HG03135 (cell line): ENCODE measurements around the gene ARVCF.

ENCODE experiments used
- ATAC-seq: cut with Tn5 transposase; IDR thresholded peaks from one replicate; pipeline ENCODE4 v1.9.1; 2021; ENCODE audit warnings: mild to moderate bottlenecking, moderate library complexity; ENCODE audit not compliant: unreplicated experiment

ARVCF gene, protein sequence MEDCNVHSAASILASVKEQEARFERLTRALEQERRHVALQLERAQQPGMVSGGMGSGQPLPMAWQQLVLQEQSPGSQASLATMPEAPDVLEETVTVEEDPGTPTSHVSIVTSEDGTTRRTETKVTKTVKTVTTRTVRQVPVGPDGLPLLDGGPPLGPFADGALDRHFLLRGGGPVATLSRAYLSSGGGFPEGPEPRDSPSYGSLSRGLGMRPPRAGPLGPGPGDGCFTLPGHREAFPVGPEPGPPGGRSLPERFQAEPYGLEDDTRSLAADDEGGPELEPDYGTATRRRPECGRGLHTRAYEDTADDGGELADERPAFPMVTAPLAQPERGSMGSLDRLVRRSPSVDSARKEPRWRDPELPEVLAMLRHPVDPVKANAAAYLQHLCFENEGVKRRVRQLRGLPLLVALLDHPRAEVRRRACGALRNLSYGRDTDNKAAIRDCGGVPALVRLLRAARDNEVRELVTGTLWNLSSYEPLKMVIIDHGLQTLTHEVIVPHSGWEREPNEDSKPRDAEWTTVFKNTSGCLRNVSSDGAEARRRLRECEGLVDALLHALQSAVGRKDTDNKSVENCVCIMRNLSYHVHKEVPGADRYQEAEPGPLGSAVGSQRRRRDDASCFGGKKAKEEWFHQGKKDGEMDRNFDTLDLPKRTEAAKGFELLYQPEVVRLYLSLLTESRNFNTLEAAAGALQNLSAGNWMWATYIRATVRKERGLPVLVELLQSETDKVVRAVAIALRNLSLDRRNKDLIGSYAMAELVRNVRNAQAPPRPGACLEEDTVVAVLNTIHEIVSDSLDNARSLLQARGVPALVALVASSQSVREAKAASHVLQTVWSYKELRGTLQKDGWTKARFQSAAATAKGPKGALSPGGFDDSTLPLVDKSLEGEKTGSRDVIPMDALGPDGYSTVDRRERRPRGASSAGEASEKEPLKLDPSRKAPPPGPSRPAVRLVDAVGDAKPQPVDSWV

DNA sequence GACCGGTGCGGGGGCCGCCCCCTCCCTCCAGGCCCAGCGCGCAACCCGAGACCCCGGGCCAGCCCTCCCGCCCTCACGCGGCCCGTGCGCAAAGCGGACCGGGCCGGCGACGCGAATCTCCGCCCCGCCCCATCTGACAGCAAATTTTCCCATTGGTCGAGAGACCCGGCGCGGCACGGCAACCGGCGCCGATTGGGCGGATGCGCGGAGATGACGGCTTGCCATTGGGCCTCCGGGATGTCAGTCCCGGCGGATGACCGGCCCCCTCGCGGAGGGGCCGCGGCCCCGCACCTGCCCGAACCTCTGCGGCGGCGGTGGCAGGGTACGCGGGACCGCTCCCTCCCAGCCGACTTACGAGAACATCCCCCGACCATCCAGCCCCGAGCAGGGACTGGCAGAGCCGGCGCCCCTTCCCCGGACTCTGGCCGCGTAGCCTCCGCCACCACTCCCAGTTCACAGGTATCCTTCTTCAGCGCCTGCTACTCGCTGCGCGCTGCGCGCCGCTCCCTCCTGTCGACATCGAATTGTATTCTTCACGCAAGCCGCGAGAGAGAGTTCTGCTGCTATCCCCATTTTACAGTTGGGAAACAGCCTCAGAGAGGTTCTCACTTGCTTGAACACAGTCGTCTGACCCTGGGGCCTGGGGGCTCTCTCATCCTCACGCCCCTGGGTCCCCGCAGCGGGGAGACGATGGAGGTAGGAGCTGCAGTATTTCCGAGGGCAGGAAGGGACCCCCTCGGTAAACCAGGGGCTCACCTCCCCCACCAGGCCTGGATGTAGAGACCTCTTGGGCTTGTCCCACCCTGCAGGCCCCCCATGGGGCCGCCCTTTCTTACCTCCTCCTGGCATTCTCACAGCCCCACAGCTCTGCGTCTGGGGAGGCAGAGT lies at the start of gene ARVCF:
Gene ARVCF, minus strand, starts transcription at position 90 of the 888 bp plus-strand sequence. CDS start 26,029 bp downstream, outside the sequence.
- peak; percentile 51 for ATAC-seq

DNA sequence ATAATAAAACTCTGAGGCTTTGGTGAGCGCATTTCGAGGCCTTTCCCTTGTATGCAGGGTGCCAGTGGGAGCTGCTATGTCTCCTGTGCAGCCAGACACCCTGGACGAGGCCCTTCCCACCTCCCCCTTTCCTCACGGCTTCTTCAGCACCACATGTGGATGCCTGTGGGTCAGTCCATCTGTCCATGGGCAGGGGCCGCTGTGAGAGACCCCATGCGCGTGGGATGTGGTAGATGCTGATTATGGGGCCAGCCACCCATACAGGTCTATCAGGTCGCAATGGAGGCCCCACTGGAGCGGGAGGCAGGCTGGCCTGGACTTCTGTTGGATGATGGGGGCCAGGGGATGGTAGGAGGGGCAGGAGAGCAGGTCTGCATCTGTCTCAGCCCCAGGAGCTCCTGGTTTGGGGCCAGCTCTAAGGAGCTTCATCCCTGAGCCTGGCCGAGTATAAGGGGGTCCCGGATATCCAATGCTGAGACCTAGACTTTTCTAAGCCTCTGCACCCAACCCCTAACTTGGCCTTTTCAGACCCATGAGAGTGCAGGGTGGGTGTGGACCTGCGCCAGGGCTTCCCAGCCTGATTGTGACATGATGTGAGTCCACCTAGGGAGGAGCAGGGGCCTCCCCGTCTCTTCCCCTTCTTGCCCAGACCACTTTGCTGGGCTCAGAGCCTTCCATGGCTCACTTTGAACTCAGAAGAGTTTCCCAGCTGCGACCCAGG lies 49.4 kb upstream of the ARVCF start:
- ATAC-seq, result no peak

DNA sequence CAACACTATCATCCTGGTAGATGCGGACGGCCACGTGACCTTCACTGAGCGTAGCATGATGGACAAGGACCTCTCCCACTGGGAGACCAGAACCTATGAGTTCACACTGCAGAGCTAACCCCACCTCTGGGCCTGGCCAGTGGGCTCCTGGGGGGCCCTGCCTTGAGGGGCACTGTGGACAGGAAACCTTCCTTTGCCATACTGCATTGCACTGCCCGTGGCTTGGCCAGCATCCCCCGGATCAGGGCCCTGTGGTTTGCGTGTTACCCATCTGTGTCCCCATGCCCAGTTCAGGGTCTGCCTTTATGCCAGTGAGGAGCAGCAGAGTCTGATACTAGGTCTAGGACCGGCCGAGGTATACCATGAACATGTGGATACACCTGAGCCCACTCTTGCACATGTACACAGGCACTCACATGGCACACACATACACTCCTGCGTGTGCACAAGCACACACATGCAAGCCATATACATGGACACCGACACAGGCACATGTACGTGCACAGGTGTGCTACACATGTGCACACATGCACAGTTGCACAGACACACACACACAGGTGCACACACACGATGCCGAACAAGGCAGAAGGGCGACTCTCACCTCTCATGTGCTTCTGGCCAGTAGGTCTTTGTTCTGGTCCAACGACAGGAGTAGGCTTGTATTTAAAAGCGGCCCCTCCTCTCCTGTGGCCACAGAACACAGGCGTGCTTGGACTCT lies 48.1 kb upstream of the ARVCF start:
- no peak for ATAC-seq

DNA sequence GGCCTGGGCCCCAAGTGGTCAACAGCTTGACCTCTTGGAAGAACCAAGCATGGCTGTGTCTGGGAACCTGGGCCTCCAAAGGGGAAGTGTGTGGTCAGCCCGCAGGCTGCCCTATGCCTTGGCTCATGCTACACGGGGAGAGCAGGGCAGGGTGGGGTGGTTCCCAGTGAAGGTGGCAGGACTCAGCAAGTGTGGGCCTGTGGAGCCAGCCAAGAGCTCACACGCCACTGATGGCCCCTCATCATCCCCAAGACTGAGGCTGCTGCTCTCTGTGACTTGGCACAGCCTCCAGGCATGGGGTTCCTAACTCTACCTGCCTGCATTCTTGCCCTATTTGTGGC lies 47.5 kb upstream of the ARVCF start:
- ATAC-seq, result no peak

DNA sequence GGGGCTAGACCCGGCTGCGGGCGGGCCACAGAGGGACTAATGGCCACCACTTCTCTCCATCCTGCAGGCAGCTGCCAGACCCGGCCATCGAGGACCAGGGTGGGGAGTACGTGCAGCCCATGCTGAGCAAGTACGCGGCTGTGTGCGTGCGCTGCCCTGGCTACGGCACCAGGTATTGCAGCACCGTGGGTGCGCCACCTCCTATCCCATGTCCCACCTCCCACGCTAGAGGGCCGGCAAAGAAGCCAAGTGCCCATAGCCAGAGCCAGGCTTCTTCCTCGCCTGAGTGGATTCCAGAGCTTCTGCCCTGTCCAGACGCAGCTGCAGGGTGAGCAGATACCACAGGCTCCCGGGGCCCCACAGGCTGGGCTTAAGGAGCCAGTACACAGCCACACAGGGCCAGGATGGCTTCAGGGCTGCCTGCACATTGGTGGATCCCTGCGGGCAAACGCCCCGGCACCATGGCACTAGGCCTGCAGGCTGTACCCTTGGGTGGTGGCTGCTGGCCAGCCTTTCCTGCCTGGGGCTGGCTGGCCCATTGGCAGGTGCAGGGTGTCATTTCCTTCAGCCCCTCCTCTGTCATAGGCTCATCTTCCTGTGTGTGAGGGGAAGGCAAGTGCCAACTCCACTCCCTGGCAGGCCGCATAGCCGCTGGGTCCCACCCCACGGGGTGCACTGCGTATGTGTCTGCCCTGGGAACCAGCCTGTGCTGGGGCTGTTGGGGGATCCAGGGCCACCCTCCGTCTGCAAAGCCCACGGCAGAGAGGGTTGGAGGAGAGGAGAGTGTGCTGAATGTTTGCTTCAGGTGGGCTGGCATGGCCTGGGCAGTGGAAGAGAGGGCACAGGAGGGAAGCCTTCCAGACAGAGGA lies 46.9 kb upstream of the ARVCF start:
- ATAC-seq, result no peak

DNA sequence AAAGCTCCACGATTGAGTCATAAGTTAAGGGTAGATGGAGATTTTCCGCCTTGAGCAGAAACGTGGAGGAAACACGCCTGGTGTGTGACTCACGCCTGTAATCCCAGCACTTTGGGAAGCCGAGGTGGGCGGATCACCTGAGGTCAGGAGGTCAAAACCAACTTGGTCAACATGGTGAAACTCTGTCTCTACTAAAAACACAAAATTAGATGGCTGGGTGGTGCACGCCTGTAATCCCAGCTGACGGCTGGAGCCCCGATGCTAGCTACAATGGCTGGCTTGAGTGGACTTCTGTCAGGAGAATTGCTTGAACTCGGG lies 46.1 kb upstream of the ARVCF start:
- ATAC-seq, result no peak

DNA sequence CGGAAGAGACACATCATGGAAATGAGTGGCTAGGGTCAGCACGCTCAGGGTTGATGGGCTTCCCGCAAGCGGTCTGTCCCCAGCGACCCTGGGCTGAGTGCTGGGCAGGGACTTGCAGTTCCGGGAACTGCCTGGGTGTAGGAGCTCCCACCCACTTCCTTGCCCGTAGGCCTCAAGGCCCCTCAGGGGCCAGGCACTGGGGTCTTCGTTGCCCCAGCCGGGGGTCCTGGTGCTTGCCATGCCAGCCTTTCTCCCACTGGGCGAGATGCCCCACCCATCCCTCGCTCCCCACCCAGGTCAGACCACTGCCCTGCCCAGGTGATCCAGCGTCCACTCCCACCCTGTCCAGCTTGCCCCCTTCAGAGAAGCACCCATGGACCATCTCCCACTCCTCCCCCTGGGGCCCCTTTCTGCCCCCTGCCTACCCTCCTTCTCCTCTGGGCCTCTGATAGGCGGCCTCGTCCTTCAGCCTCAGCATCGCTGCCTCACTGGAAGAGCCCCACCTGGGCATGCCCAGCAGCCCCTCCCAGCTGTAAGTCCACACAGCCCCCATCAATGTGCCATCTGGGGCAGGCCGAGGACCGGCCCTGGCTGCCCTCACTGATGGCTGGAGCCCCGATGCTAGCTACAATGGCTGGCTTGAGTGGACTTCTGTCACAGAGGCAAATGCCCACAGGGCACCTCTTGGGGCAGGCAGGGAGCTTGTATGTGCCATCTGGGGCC lies 45.6 kb upstream of the ARVCF start:
- no peak for ATAC-seq

DNA sequence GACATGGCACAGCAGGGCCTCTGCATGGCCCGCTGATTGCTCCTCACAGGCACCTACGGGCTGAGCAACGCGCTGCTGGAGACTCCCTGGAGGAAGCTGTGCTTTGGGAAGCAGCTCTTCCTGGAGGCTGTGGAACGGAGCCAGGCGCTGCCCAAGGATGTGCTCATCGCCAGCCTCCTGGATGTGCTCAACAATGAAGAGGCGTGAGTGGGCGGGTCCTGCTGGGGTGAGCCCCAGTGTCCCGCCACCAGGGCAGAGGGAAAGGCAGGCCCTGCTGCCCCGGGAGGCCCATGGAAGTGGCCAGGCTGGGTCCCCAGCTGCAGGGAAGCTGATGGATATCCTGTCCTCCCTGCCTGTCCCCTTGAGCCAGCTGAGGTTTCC lies 44.8 kb upstream of the ARVCF start:
- ATAC-seq, result no peak

DNA sequence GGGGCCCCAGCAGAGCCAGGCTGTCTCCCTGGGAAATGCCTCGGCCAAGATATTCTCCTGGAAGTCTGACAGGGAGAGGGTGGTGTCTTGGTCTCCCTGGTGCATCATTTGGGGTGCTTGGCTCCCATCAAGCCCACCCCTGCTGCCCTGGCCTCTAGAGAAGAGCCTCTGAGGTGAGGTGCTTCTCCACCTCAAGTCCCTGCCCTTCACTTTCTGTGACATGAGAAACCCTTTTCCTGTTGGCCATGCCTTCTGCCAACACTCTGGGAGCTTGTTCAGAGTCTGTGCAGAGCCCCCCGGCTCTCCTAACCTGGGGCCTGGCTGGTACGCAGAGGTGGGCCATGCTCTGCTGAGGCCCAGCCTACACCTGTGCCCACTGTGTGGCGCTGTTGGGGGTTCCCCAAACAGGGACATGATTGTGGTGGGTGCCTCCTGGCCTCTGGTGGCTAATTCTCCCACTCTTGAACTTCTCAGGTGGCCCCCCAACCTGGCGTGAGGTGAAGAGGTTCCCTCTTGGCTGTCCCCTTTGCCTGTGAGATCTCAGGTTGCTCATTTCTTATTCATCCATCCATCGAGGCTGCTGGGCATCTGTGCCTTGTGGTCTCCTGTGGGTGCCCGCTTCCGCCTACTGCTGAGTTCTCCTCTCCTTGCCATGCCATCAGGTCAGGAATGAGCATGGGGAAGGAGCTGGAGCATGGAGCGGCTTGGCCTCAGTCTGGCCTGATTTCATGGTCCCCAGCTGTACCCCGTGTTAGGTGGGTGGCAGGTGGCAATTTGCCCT lies 44.3 kb upstream of the ARVCF start:
- no peak for ATAC-seq

DNA sequence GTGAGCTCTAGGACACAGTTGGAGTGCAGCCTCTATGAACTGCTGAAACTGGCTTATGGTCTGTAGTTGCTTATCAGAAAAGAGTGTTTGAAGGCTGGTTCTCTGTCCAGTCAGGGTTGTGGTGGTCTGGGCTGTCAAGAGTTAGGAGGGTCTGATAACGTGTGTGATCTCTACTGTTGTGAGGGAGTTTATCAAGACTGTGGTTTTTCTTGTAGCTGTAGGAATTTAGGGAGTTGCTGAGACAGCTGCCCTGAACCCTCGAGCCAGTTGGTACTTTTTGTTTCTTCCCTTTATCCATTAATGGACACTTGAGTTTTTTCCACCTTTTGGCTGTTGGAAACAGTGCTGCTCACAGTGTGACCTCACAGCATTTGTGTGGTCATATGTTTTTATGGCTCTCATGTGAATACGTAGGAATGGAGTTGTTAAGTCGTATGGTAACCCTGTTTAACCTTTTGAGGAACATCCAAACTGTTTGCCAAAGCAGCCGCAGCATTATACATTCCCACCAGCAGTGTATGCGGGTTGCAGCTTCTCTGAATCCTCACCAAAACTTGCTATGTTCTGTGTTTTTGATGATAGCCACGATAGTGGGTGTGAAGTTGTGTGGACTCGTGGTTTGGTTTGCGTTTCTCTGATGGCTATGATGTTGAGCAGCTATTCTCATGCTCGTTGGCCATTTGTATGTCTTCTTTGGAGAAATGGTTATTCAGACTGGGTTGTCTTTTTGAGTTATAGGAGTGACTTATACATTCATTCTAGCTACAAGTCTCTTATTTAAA lies 42.6 kb upstream of the ARVCF start:
- ATAC-seq, result no peak

DNA sequence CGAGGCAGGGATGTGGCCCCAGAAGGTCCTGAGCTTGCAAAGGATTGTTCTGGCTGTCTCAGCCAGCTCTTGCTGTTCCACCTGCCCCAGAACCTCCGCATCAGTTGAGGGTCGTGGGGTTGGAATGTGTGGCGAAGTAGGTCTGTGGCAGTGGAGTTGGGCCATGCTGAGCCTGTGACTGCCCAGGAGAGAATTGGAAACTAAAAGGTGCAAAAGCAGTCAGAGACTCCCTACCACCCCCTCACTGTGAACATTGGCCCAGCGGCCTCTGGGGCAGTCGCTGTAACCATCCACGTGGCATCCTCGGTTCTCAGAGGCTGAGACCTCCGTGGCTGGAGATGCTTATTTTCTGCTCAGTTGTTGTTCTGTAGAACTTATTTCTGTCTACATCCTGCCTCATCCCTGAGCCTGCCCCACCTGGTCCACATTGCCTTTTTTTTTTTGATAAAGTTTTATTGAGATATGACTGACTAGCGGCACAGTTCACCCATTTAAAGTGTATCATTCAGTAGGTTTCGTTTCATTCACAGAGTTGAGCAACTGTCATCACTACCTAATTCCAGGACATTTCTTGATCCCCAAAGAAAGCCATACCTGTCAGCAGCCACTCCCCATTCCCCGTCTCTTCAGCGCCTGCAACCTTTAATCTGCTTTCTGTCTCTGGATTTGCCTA lies 41.1 kb upstream of the ARVCF start:
- ATAC-seq, result no peak

DNA sequence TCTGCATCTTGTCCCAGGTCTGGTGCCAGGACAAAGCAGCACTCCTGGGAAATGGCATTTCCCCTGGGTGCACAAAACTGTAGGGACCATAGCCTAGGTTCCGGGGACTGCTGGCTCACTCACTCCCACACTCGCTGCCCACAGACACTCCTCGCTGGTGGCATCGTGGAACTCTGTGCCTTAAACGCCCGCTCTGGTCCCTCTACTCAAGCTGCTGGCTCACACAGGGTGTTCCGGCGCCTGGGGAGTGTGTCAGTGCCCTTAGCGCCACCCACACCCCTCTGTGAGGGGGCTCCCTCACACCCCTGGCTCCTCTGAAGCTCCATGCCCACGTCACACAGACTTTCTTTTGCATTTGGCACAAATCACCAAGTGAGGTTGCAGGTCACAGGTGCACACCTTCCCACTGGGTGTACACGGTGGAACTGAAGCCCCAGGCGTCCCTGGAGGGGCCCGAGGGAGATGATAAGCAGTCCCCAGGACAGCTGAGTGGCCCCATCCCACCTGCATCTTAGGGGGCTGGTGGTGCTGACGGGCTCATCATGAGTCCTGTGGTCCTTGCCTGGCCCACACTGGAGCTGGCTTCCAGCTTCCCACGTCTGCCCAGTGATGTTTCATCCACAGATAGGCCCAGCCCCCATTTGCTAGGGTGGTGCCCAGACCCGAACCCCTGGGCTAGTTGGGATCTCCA lies 40.2 kb upstream of the ARVCF start:
- ATAC-seq, result no peak

DNA sequence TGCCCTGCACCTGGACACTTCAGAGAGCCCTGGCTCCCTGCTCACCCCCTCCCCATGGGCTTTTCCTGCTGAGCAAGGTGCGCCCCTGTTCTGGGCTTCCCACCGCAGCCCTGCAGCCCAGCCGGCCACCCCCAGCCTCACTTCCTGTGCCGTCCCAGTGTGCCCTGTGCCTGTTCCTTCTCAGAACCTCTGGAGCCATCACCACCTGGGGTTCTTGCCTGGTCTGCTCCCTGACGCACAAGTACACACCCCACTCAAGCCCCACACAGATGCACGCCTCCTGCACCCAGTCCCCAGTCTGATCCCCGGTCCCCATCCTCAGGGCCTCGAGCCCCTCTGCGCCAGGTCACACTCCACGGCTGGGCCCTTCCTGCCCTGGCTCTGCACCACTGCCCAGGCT lies 39.5 kb upstream of the ARVCF start:
- no peak for ATAC-seq

DNA sequence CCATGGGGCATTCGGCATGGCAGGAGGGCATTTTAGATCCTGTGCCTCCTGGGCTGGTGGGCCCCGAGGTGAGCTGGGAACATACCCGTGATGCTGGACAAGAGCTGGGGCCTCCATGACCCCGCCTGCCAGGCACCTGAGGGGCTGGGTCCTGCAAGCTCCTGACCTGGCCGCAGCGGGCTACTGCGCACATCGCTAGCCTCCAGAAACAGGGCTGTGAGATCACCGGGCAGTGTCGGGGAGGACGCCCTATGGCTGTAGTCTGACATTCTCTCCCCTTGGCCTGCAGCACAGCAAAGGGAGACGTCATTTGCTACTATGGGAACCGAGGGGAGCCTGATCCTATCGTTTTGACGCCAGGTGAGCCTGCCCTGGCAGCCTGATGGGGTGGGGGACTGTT lies 39.0 kb upstream of the ARVCF start:
- no peak for ATAC-seq

DNA sequence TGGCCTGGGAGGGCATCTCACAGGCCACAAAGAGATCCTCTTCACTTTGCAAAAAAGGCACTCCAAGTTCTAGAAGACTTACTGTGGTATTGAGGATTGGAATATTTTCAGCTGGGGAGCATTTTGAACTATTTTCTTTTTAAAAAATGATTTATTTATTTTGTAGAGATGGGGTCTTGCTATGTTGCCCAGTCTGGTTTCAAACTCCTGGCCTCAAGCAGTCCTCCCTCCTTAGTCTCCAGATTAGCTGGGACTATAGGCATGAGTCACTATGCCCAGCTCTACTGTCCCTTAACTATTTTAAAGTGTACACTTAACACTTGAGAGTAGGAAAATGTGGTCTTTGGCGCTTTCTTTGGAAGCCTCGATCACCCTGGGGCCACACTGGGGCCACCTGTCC lies 38.5 kb upstream of the ARVCF start:
- ATAC-seq, result no peak

DNA sequence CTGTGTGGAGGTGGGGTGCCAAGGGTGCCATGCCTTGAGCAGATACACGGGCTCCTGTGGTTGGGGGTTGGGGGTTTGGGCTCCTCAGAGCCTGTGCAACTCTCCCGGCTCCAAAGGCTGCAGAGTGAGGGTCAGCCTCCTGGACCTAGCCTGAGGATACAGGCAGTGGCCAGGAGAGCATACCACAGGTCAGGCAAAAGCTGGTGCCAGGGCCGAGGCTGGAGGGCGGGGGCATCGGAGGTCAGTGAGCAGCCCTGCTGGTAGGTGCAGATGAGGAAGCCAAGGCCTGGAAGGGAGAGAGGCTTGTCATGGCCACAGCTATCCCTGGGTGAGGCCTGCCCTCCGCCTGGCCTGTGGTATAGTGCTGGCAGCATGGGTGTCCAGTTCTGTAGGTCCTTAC lies 37.9 kb upstream of the ARVCF start:
- ATAC-seq, result no peak
